HCEC 1CT (cell line): ENCODE results near the gene ZNF485.
"Not testable (repeated sequence)": the region's sequence is repeated elsewhere in the genome, so short reads cannot be mapped to it uniquely, and the experiment has no call there.

Experiments
- DNase-seq: peaks from one replicate; pipeline ENCODE4 v3.0.0-alpha.2; 2017

The ZNF485 gene

DNA sequence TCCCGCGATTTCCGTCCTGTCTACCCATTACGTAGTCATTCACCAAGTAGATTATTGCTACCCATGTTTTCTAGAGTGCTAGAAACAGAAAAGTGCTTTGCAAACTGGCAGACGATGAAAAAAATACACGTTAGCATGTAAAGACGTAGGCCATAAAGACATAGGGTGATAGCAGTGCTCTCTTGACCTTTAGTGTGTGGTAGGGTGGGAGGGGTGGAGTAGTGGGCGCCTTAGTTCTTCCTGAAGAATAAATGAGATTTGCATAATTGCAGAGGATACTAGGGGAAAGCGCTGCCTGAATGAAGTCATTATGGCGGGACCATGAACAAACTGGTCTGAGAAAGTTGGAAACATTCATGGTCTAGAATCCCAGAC is 948 bp downstream of the ZNF485 start:
- no peak for DNase-seq

GRCh38 chr10:43610636-43611035 is 4.4 kb downstream of the ZNF485 start:
- peak; percentile 5 for DNase-seq

DNA sequence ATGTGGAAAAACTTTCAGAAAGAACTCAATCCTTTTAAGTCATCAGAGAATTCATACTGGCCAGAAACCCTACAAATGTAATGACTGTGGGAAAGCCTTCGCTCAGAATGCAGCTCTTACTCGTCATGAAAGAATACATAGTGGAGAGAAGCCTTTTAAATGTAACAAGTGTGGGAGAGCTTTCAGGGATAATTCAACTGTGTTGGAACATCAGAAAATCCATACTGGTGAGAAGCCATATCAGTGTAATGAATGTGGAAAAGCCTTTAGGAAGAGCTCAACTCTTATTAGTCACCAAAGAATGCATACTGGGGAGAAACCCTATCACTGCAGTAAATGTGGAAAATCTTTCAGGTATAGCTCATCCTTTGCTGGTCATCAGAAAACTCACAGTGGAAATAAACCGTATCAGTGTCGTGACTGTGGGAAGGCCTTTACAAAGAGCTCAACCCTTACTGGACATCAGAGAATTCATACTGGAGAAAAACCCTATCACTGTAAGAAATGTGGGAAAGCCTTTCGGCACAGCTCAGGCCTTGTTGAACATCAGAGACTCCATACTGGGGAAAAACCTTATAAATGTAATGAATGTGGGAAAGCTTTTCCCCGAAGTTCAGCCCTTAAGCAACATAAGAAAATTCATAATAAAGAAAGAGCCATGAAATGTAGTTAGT is 10.6 kb downstream of the ZNF485 start:
- no peak for DNase-seq

DNA sequence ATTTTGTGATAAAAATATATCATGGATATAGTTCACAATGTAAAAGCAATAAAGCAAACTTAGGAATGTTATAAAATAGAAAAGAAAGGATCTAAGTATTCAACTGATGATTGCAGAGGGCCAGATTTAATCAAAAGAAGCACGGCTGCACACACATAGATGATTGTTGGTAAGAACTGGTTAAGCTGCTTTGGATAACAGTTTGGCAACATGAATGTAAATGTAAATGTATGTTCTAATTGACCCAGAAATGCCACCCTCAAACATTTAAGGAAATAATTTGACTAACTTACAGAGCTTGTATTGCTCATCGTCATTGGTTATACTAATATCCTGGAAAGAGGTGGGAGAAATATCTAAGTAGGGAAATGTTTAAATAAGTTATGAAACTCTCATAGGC is 13.1 kb downstream of the ZNF485 start:
- DNase-seq, result no peak

DNA sequence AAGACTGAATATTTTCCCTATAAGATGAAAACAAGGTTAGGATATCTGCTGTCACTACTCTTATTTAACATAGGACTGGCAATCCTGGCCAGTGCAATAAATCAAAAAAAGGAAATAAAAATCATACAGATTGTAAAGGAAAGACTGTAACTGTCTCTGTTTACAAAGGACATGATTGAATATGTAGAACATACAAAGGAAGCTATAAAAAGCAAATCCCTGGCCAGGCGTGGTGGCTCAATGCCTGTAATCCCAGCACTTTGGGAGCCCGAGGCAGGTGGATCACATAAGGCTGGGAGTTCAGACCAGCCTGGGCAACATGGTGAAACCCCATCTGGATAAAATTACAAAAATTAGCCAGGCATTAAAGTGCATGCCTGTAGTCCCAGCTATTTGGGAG is 15.8 kb downstream of the ZNF485 start:
- no peak for DNase-seq

DNA sequence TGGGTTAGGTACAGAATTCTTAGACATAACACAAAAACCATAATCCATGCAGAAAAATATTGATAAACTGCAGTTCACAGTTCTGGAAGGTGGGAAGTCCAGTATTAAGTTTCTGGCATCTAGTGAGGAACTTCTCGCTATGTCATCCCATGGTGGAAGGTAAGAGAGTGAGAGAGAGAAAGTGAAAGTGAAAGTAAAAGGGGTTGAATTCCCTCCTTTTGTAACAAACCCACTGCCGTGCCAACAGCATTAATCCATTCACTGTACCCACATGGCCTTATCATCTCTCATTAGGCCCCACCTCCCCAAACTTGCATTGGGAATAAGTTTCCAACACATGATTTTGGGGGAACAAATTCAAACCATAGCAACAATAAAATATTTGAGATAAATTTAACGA is 17.1 kb downstream of the ZNF485 start:
- DNase-seq, result no peak

DNA sequence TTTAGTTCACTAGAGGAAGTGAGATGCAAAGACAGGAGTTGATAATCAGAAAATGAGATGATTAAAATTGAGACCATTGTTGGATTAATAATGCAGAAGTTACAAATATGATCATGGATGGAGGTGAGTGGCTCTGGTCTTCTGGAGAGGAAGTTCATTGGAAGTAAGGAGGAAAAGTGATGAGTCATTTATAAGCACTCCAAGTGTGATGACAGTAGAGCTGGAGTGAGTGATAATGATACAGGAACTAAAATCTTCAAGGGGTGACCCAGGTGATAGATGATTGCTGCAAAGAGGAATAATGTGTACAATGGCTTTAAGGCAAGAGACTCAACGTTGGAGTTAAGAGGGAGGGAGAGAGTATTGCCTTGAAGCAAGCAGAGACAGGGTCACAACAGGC is 21.7 kb downstream of the ZNF485 start:
- DNase-seq, result no peak

DNA sequence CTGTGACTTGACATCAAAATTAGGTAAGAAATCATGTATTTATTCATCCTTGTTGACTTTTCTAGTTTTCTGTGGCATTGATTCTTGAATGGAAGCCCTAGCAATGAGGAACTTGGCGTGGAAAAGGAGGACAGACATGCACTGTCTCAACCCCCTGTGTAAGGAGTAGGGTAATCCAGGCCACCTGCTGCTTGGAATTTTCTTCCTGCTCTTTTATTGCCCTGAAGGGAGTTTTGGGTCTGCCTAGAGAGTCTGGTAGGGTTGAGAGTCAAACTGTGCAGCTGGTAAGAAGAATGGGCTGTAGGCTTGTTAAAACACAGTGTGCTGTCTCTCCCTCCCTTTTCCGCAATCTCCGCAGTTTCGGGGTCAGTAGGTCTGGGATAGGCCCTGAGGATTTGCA is 22.7 kb downstream of the ZNF485 start:
- DNase-seq, result no peak

DNA sequence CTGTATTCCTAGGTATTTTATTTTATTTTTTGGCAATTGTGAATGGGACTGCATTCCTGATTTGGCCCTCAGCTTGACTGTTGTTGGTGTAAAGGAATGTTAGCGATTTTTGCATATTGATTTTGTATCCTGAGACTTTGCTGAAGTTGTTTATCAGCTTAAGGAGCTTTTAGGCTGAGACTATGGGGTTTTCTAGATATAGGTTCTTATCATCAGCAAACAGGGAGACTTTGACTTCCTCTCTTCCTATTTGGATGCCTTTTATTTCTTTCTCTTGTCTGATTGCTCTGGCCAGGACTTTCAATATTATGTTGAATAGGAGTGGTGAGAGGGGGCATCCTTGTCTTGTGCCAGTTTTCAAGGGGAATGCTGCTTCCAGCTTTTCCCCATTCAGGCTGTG is 29.6 kb downstream of the ZNF485 start:
- not testable (repeated sequence) for DNase-seq

DNA sequence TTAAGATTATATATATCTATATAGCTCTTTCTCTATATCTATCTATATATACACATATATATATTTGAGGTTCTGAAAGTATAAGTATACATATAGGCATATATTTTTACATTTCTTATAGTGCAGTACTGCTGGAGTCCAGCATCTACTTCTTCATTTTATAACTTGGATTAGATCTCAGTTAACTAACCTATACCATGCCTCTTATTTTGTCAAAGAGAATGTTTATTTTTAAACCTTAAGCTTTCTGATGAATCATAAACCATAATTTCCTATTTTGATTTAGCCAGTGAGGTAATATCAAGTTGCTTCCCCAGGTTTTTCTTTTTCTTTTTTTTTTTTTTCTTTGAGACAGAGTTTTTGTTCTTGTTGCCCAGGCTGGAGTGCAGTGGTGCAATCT is 34.4 kb downstream of the ZNF485 start:
- peak; percentile 25 for DNase-seq

GRCh38 chr10:43644252-43644651 is 38.0 kb downstream of the ZNF485 start:
- no peak for DNase-seq

DNA sequence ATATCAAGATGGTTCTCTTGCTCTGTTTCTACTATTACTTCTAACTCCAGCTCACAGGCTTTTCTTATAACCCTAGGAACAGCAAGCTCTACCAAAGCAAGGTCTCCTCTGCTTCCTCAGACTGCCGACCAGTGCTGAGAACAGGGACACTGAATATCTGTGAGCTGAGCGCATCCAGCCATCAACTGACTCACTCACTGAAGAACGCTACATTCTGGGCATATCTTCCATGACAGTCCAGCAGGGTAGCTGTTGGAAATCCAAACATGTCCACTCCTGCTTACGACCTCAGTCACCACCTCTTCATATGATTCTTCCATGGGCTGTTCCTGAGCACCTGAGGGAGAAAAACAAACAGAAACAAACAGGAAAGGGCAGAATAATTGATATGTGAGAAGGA is 39.6 kb downstream of the ZNF485 start:
- no peak for DNase-seq

GRCh38 chr10:43647576-43647975 is 41.3 kb downstream of the ZNF485 start:
- no peak for DNase-seq

GRCh38 chr10:43648095-43648397 is 41.8 kb downstream of the ZNF485 start:
- DNase-seq, result no peak

GRCh38 chr10:43648398-43649184 is 42.4 kb downstream of the ZNF485 start, which contains the start of gene ZNF32:
TSS of gene ZNF32 (minus strand) at chr10:43648881. CDS start at chr10:43646133, 2,748 bp downstream.
- peak; percentile 83 for DNase-seq

DNA sequence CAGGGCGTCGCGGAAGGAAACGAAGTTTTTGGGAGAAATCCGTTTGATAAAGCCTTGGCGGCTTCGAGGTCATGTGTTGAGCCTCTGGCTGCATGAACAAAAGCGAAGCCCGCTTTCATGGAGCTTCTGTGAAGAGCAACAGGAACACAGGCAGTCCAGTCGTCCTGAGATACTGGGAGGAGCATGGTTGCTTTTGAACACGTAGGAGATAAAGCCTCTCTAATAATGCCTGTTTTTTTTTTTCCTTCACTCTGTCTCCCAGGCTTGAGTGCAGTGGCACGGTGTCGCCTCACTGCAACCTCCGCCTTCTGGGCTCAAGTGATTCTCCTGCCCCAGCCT is 42.9 kb downstream of the ZNF485 start:
- DNase-seq, result no peak

DNA sequence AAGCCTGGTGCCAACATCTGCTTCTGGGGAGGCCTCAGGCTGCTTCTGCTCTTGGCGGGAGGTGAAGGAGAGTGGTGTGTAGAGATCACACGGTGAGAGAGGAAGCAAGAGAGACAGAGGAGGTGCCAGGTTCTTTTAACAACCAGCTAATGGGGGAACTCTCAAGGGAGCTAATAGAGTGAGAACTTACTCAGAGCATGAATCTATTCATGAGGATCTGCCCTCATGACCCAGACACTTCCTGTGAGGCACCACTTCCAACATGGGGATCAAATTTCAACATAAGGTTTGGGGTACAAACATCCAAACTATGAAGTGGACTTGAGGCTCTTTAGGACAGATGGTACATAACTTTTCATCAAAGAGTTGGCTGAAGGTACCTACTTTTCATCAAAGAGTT is 47.5 kb downstream of the ZNF485 start:
- DNase-seq, result peak; percentile 60

GRCh38 chr10:43655311-43655710 is 49.1 kb downstream of the ZNF485 start:
- no peak for DNase-seq

- no peak for DNase-seq
Observed at GRCh38 chr10:43658227-43658626, 52.0 kb downstream of the ZNF485 start.

DNA sequence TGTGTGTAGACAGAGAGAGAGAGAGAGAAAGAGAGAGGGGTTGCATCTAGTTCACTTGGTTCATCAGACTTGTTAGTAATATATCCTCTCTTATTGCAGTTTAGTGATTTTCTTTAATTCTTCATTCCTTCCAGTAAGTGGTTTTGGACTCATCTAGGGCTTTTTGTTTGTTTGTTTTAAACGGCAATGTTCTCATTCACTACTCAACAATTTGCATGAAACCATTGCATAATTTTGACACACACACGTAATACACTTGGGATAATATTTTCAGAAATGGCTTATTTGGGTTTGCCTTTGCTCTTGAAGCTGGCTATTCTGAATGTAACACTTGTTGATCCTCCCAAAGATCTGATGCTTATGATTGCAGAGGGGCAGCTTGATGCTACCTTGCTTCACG is 58.8 kb downstream of the ZNF485 start:
- DNase-seq, result no peak

DNA sequence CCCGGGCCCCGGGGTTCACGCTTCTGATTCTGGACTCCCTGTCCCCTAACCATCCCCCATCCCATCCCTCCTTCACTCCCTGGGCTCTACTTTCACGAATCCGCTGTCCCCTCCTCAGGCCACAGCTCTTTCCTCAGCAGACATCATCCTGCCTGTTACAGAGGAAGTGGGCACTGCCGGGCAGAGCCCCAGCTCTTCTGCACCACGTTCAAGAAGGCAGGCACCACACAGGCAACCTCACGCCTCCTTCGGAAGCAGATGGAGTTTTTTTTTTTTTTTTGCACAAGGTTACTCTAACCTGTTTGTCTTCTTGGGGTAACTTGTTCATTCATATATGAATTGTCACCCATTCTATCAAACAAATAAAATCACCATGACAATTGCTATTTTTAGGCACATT is 60.3 kb downstream of the ZNF485 start:
- DNase-seq, result no peak

DNA sequence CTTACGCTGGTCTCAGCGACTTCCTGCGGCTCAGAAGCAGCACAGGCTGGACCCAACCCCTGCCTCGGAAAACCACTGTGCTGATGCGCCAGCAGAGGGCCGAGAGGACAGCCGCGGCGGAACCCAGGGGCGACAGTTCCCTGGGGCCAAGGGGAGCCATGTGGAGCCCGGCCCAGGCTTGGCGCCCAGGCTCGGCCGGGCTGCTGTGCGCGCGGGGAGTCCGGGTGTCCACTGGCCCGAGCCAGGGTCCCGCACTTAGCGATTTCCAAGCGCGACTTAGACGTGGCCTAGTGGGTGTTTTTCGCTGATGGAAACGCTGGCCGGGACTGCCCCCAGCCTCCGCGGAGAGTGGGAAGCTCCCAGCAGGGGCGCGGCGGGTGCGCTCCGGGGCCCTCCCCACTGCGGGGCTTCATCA is 61.1 kb downstream of the ZNF485 start:
- DNase-seq, result no peak
